Suppressor macrophage treated with lipopolysaccharide for 1 hour (primary cell): Measurements from ENCODE around the gene SEPTIN10.
"Not testable (repeated sequence)": the region's sequence is repeated elsewhere in the genome, so short reads cannot be mapped to it uniquely, and the experiment has no call there.

Experiments
- DNase-seq, 3 donors: peaks; one replicate each; pipeline ENCODE4 v3.0.0-alpha.2; 2020 to 2022

SEPTIN10 gene

DNA sequence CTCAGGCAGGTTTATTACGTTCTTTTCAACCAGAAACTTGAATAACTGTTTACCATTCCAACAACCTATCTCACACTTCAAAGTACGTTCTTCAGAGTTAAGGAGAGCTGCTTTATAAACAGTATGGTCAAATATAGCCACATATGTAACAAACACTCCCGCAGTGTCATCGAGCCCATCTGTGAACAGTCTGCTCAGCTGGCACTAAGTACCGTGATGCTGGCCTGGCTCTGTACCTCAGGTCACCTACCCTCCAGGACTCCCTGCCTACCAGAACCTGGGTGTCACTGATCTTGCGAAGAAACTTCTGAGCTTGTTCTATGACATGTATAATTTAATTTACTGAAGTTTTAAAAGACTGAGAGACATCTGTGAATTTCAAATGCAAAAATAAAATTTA lies 71.4 kb downstream of the SEPTIN10 start:
- DNase-seq: no peak

DNA sequence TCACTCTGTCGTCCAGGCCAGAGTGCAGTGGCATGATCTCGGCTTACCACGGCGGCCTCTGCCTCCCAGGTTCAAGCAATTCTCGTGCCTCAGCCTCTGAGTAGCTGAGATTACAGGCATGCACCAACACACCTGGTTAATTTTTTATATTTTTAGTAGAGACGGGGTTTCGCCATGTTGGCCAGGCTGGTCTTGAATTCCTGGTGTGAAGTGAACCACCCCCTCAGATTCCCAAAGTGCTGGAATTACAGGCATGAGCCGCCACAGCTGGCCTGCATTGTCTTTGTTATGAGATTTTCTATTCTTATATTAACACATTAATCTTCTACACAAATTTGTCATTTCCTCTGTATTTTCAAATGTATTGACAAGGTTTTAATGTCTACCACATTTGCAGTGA lies 75.2 kb downstream of the SEPTIN10 start:
- DNase-seq: no peak

DNA sequence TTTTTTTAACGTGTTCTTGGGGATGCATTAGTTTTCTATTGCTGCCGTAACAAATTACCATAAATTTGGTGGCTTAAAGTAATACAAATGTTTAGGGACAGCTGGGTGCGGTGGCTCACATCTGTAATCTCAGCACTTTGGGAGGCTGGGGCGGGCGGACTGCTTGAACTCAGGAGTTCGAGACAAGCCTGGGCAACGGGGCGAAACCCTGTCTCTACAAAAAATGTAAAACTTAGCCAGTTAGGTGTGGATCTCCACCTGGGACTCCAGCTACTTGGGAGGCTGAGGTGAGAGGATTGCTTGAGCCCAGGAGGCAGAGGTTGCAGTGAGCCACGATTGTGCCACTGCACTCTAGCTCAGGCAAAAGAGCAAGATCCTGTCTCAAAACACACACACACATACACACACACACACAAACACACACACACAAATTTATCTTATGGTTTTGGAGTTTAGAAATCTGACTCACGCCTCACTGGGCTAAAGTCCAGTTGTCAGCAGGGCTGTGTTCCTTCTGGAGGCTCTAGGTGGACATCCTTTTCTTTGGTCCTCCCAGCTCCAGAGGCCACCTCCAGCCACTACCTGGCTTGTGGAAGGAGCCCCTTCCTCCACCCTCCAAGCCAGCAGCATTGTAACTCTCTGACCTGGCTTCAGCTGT lies 76.1 kb downstream of the SEPTIN10 start:
- no peak for DNase-seq

DNA sequence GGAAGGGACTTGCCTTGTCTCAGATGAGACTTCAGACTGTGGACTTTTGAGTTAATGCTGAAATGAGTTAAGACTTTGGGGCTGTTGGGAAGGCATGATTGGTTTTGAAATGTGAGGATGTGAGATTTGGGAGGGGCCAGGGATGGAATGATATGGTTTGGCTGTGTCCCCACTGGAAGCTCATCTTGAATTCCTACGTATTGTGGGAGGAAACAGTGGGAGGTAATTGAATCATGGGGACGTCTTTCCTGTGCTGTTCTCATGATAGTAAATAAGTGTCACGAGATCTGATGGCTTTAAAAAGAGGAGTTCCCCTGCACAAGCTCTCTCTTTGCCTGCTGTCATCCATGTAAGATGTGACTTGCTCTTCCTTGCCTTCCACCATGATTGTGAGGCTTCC lies 77.2 kb downstream of the SEPTIN10 start:
- DNase-seq: not testable (repeated sequence)

DNA sequence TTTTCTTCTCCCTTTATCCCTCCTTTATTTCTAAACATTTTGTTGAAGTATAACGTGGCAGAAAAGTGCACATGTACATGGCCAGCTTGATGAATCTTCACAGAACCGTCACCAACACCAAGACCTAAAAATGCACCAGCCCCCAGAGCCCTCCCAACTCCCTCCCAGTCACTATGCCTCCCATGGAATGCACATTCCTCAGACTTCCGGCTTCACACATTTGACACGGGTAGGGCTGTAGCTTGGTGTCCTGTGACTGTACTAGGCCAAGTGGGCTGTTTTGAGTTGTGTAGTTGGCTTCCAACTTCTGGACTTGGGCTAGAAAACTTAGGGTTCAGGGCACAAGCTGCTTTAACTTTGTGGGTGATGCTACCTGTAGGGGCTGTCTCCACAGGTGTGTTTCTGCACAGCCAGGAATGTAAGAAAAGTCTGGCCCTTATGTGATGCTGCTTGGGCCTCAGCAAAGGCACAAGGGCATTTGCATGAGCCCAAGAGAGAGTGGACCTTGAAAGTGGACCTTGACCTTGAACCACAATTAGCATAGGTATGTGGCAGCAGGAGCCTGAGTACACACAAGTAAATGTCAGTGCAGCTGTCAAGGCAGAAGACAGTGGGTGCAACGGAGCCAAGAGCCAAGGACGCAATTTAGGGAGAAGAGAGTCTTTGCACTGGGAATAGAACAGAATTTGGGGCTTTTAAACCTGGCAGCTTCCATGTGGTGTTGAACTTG lies 78.4 kb downstream of the SEPTIN10 start:
- DNase-seq: no peak

DNA sequence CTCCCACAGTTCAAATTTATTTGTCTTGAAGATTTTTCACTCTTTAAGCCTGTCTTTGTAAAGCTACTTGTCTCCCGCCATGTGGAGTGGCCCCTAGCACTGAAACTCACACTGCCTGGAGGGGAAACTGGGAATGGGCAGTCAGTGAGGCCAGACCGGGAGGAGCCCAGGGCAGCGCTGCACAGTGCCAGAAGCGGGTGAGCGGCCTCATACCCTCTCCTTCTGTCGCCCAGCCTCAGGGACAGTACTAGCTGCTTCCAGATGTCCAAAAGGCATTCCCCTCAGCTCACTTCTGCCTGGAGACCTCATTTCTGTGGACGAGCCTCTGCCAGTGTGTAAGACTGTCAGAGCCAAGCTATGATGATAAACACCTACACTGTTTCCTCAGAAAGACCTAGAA lies 79.9 kb downstream of the SEPTIN10 start:
- no peak for DNase-seq

DNA sequence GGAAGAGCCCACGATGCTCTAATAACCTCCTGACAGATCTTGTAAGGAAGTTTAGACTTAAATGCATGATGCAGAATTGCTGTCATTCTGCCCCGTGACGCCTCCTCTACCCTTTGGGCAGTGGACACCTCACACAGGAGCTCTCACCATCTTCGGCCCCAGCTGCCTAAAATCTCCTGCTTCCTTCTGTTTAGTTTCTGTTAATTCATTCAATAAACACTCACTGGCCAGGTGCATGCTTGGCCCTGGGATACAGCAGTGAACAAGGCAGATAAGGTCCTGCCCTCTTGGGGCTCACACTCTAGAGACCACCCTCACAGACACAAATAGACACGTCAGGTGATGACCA lies 81.1 kb downstream of the SEPTIN10 start:
- DNase-seq: no peak

DNA sequence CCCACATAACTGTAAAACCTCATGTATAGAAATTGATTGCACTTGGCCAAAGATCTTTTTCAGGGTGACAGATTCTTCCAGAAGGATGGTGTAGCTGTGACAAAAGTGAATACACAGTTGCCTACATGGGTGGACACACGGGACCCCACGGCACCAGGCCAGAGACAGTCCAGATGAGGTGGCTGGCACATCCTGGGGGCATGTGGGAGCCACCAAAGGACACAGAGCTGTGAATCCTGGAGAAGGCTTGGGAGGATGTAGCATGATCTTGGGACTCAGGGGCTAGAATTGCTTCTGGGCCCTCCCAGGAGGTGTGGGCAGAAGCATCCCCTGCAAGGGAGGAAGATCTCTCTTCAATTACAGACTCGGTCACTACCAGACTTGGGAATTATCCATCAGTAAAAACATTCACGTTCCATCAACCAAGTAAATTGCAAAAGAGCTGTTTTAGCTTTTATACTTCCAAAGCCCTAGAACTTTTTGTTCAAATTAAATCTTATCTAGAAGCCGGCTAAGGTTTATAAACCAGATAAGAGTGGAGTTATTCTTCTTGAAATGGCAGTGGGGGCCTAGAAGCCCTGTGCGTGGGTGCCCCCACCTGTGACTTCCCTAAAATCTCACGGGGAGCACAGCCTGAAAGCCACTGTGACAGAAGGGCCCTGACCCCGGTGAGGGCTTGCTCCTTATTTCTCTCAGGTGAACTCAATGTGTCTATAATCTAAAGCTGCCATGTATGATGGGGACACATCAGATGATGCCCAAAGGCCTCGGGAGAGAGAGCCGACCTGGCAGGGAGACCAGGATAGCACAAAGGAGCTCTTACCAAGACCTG lies 81.7 kb downstream of the SEPTIN10 start:
- DNase-seq: no peak

DNA sequence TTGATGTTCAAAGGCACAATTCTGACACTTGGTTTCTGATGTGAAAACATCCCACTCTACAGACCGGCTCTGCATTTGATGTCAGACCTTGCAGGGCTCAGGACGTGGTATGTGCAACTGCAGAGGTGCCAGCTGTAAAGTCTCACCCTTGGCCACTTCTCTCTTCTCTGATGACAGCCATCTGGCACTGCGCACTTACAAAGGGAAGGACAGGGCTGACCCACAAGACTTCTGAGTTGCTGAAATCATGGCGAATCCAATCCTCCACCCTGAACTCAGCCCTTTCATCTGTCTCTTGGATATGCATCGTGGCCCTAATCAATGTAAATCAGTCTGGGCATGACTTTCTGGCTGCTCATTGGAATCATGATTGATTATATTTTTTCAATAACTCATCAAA lies 82.5 kb downstream of the SEPTIN10 start:
- no peak for DNase-seq

DNA sequence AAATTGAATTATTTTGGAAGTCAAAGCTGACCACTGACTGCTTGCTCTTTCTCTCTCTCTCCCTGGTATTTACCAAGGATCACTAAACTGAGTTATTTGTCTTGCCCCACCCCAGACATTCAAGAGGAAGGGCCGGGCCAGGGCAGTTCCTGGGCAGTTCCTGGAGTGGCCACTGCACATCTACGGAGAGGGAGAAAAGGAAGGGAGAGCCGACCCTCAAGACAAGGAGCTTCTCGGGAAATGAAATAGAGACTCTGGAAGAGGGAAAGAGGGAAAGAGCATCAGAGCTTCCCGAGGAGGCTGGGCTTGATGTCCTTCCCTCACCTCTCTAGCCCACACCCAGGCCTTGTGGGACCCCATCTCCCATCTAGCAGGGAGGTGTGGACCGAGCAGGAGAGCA lies 83.1 kb downstream of the SEPTIN10 start:
- DNase-seq: no peak

DNA sequence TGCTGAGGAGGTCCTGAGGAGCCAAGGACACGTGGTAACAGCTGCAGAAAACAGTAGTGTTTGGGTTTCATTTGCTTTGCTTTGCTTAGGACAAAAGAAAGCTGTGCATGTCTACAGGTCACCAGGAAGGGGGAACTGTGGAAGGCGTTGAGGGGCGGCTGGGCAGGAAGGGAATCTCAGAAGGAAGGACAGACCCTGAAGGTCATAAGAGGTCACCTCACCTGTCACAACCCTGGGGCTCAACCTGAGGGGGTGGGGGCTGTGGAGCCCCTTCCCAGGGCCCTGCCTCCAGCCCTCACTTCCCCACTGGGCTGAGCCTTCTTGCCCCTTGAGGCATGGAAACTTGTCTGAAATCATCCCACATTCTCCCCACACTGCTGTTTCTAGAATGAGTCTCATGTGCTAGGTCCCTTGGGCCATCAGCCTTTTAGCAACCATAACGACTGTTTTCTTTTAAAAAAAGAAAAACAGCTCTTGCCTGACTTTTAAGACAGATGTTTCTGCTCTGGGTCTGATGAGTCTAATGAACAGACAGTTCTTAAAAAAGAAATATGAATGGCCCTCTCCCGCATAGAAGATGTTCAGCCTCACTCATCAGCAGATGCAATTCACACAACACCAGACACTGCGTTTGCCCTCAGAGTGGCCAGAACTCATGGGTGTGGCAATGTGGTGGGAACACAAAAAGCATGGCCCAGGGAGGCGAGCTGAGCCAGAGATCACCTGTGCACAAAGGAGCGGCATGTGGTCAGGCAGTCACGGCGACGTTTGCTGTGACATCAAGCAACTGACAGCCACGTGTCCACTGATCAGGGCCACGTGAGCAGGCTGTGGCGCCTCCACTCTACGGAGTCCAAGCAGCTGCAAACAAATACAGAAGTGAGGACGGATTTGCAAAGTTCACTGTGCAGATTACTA lies 84.0 kb downstream of the SEPTIN10 start:
- no peak for DNase-seq

DNA sequence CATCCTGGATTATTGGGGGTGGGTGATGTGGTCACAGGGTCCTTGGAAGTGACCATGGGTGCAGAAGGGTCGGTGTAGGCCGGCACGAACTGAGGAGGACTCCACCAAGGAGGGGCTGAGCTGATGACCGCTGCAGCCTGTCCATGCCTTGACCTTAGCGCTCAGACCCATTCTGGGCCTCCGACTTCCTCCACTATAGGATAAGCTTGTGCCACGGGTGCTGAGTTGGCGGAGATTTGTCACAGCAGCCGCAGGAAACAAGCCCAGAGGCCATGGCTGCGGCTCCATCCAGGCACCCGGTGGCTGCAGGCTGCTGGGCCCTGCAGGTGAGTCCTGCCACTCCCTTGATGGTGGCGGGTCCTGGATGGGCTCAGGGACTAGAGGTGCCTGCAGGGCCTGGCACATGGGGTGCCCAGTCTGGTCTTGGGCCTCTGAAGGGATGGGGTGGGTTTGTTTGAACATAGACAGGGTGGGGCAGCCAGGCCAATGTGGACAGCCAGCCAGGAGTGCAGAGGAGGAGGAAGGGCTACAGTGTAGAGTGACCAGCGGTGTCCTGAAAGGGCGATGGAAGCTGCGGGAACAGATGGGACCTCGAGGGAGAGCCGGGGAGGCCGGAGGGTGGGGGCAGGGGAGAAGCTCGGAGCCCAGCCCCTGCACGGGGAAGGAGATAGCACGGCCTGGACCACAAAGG lies 84.8 kb downstream of the SEPTIN10 start:
- no peak for DNase-seq

DNA sequence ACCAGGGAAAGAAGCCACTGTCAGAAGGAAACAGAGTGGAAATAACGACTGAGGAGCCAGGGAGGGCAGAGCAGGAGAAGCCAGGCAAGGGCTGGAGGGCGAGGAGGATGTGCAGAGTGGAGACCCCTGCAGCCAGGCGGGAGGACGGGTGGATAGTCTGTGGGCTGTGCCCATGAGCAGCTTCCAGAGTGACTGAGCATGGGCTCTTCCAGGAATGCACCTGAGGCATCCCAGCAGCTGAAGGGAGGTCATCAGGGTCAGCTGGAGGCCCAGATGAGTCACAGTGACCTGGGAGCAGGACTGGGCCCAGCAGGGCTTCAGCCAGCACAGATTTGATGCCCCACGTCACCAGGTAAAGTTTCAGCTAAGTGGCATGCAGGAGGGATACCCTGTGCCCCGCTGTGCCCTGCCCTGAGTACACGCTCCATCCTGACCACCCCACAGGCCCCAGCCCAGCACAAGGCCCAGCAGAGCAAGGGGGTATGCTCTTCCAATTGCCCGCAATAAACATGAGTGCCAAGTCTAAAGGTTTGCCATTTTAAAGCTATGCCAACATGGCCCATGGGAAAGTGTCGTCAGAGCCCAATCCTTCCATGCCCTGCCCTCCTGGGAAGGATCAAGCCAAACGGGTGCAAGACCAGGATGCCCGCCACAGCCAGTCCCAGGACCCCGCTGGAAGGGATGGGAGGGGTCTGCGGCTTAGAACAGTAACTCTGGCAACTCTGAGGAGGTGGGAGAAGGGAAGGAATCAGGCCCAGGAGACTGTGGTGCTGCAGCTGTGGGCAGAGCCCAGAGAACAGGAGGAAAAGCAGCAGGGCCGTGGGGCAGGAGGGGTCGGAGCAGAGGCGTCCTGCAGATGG lies 85.7 kb downstream of the SEPTIN10 start:
- DNase-seq: no peak

DNA sequence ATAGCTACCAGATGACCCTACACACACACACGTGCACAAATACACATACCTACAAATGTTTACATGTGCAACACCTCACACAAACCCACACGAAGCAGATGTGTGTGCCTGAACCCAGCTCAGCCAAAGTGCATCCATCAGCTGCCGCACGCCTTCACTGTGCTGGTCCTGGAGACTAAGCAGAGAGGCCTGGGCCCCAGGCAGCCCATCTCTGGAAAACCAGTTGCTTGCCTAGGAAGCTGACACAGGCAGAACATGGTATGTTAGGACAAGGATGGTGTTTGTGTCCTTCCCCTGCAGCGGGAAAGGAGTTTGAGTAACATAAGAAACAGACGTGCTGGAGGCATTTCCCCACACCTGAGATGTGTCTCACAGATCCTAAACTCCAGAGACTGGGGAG lies 86.7 kb downstream of the SEPTIN10 start:
- no peak for DNase-seq

DNA sequence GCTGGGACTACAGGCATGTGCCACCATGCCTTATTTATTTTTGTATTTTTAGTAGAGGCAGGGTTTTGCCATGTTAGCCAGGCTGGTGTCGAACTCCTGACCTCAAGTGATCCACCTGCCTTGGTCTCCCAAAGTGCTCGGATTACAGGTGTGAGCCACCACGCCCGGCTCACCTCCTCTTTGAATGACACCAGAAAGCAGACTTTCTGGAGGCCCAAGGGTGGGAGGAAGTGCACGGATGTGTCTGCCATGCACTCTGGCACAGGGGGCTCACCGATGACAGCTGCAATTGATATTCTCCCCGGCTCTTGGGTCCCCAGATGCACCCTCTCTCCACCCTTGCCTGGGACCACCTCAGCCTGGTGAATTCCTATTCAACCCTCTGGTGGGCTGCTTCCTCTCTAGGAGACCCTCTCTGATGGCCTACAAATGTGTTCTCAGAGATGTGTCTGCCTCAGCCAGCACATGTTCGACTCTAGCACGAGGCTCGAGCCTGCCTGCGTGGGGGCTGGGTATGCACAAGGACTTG lies 87.3 kb downstream of the SEPTIN10 start:
- DNase-seq: no peak

DNA sequence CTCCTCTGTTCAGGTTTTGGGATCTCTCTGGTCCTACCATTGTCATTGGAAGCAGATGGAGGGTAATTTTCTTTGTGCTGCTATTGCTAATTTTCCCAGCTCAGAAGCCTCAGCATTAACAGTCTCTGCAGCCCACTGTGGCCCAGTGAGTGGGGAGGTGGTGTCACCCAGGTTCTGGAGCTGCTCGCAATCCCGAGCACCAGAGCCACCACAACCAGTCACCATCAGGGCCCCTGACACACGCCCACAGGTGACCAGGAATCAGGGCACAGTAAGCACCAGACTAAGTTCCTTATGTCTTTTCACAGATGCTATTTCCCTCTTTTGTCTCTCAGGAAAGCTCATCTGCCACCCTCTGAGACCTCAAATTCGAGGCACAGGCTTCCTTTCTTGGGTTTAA lies 87.9 kb downstream of the SEPTIN10 start:
- DNase-seq: no peak

DNA sequence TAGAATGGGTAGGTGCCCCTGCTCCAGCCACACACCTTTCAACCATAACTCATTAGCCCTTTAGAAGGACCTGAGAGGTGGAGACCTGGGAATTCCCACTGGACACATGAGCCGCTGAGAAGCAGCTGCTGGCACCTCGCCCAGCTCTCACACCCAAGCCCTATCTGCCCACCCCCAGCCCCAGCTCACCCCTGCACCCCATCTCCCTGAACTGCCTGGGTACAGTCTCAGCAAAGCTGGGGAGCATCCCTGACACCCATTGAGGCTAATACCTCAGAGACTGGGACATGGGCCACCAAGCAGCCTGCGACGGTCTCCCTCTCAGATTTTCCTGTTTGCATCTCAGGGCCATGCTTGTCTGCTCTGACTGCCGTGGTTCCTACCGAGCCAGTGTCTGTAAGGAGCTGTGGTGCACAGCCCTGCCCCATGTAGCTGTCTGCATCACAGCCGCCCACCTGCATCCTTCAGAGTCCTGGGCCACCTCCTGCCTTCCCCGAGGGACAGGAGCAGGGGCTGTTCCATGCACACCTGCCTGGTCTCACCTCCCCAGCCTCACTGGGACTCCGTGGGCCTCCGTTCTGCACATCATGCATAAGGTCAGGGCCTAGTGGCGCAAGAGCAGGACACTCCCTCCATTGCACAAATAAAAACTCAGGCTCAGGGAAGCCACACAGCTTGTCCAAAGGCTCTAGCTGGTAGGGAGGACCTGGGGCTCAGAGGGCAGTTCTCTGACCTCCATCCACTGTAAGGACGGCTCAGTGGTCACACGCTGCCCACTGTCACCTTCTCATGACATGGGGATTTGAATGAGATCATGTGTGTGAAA lies 90.0 kb downstream of the SEPTIN10 start:
- DNase-seq: no peak

DNA sequence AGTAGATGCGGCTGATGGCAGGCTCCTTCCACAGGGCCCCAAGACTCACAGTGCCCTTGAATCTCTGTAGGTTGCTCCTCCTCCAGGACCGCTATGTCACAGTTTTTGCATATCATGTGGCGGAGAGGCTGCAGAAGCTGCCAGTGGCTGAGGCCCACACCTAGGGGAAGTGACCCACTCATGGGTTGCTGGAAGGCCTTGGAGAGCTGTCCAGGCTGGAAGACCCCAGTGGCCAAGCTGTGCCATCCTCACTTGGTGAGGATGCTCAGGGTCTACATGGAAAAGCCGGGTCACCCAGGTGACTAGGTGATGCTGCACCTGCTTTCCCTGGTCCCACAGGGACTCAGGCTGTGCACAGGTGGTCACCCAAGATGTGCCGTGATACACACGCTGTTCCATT lies 90.6 kb downstream of the SEPTIN10 start:
- no peak for DNase-seq

DNA sequence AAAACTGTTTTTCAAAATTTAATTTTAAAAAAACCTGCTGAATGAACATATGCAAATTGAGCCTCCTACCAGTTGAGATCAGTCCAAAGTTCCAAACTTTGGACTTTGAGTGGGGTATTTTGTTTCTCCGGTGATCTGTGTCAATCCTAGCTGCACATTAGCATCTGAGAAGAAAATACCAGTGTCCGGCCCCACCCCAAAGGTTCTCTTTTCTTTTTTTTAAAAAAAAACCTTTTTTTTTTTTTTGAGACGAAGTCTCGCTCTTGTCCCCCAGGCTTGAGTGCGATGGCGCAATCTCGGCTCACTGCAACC lies 91.7 kb downstream of the SEPTIN10 start:
- DNase-seq: no peak
